ENCODE results near the gene ACOX3.

DNA sequence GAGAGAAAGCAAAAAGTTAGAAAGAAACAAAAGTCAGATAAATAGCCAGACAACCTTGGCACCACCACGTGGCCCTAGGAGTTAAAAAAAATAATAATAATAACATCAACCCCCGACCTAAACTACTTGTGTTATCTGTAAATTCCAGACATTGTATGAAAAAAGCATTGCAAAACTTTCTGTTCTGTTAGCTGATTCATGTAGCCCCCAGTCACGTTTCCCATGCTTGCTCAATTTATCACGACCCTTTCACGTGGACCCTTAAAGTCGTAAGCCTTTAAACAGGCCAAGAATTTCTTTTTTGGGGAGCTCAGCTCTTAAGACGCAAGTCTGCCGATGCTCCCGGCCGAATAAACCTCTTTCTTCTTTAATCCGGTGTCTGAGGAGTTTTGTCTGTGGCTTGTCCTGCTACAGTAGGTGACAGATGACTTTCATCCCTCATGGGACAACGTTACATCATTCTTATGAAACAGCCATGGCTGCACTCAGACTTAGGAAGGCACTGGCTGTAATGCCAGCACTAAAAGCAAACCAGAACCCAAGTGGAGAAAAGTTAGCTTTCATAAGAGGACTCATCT lies 520 bp downstream of the ACOX3 start:
- TF ChIP-seq CREBBP (IDR thresholded peaks at IDR 0.05; ENCODE audit: low read depth, low read length) (no peak), CTCF (IDR thresholded peaks at IDR 0.05 in 2 of 3, conservative IDR thresholded peaks at IDR 0.05 in 1 of 3; ENCODE audit: insufficient read depth in 2 of 3, low read depth in 1 of 3, low read length in 3 of 3) (no peak), L3MBTL2 (IDR thresholded peaks at IDR 0.05) (no peak)

All from K562 (cell line).